Adrenal gland (tissue), 5 donors: ENCODE data around the gene RPS6KL1.

Source experiments
- CTCF ChIP-seq, 6 experiments: fragments of 450-650 bp in 4 of 6; fragments of 200-600 bp in 2 of 6; sonication (generic) in 1 of 6; IDR thresholded peaks; 1 replicate in 5 of 6; 2 replicates in 1 of 6; pipeline versions ENCODE4 v1.5.1 to v1.8.0; 2016 to 2021; ENCODE audit warnings: antibody characterized with exemption in 6 of 6, mild to moderate bottlenecking in 2 of 6, moderate library complexity in 1 of 6
- POLR2A ChIP-seq, 2 donors: fragments of 450-650 bp; IDR thresholded peaks; one replicate each; pipeline ENCODE4 v1.6.1; 2017; ENCODE audit warnings: antibody characterized with exemption in 2 of 2, mild to moderate bottlenecking in 2 of 2, moderate library complexity in 1 of 2
- donor health status: DM: no; HTN: no; CAD: no.

- TF ChIP-seq CTCF (IDR thresholded peaks at IDR 0.05) (no peak), POLR2A (IDR thresholded peaks at IDR 0.05) (no peak)
Measured at GRCh38 chr14:74954232-74954946, 31.3 kb upstream of the RPS6KL1 start.
